GM12878 (cell line): ENCODE measurements around the gene TMEM19. TPM values are rescaled to one million over a fixed set of nuclear protein-coding genes. Genes with fewer than 3 reads are reported as not detected.
A peak's percentile ranks its signal among the peaks of the same experiment; 100 is the strongest.

ENCODE experiments used
- ATAC-seq: fragments of 200-7000 bp; cut with Tn5 transposase; 3 replicates; pipeline ENCODE4 v1.9.1; 2020; ENCODE audit warnings: mild to moderate bottlenecking, moderate library complexity
- BruUV-seq: library from RNA; stranded (reverse); fragments of 400-500 nt; replicated peaks from 2 replicates; lab custom pipeline; 2021; lab: Mats Ljungman, UMichigan
- CTCF ChIA-PET: fragments of 300-600 bp; sonication (Branson Sonifier 250); formaldehyde crosslinking; extraction: SDS; loops from one replicate; lab custom pipeline; 2021; ENCODE audit warnings: inconsistent platforms; lab: Yijun Ruan, JAX
- POLR2A ChIA-PET: fragments of 350-600 bp; formaldehyde crosslinking; extraction: SDS; loops from one replicate; lab custom pipeline; 2021; ENCODE audit warnings: inconsistent platforms; lab: Charles Lee
- RAD21 ChIA-PET: fragments of 300-600 bp; sonication (Branson Sonifier 250); formaldehyde crosslinking; loops from one replicate; lab custom pipeline; 2023; ENCODE audit warnings: antibody characterized with exemption; ENCODE audit not compliant: unreplicated experiment; lab: Charles Lee
- SMC1A ChIA-PET: fragments of 300-600 bp; sonication (Branson Sonifier 250); formaldehyde crosslinking; loops from one replicate; lab custom pipeline; 2023; ENCODE audit not compliant: unreplicated experiment, uncharacterized antibody; lab: Charles Lee
- DNase-seq: peaks from one replicate; pipeline ENCODE4 v3.0.0-alpha.2; 2011; ENCODE audit warnings: low read depth, low spot score
- FAIRE-seq: peaks from 3 replicates; lab custom pipeline; 2011; peaks lifted over from hg19 to GRCh38; lab: Jason Lieb, UNC
- H2AFZ ChIP-seq: 2 replicates; pipeline ENCODE4 v1.6.0; 2011; ENCODE audit warnings: low read depth, low read length, control low read depth; ENCODE audit not compliant: control insufficient read depth
- H3K27ac ChIP-seq: 2 replicates; pipeline ENCODE4 v1.5.1; 2011; ENCODE audit warnings: control low read depth; ENCODE audit not compliant: control insufficient read depth, insufficient read depth
- H3K27me3 ChIP-seq, 2 experiments: replicated peaks in 1 of 2; 2 replicates each; pipeline versions ENCODE4 v1.6.0 to v1.6.1; 2011; ENCODE audit warnings: low read length in 1 of 2; ENCODE audit not compliant: control insufficient read depth in 2 of 2, insufficient read depth in 2 of 2
- H3K36me3 ChIP-seq, 2 experiments: 2 replicates each; pipeline ENCODE4 v1.5.1; 2011; ENCODE audit warnings: low read length in 1 of 2; ENCODE audit not compliant: control insufficient read depth in 2 of 2, insufficient read depth in 2 of 2
- H3K4me1 ChIP-seq: 2 replicates; pipeline ENCODE4 v1.6.1; 2011; ENCODE audit warnings: mild to moderate bottlenecking, low read length, moderate library complexity, mixed read lengths; ENCODE audit not compliant: control insufficient read depth, insufficient read depth
- H3K4me2 ChIP-seq: 2 replicates; pipeline ENCODE4 v1.6.0; 2011; ENCODE audit warnings: control low read depth; ENCODE audit not compliant: control insufficient read depth, insufficient read depth
- H3K4me3 ChIP-seq: fragments of 200-600 bp; sonication (generic); 2 replicates; pipeline ENCODE4 v1.5.1; 2016
- H3K79me2 ChIP-seq: 2 replicates; pipeline ENCODE4 v1.6.0; 2011; ENCODE audit warnings: low read length; ENCODE audit not compliant: control insufficient read depth, insufficient read depth
- H3K9ac ChIP-seq: 2 replicates; pipeline ENCODE4 v1.8.0; 2011; ENCODE audit warnings: low read length, control low read depth, mixed read lengths; ENCODE audit not compliant: control insufficient read depth, insufficient read depth
- H3K9me3 ChIP-seq: replicated peaks from 3 replicates; pipeline ENCODE4 v1.5.1; 2011; ENCODE audit warnings: mild to moderate bottlenecking, low read length; ENCODE audit not compliant: control insufficient read depth, insufficient read depth
- H4K20me1 ChIP-seq: 2 replicates; pipeline ENCODE4 v1.6.0; 2011; ENCODE audit not compliant: control insufficient read depth, insufficient read depth
- BHLHE40 ChIP-seq, 2 experiments: fragments of 450-650 bp in 1 of 2; IDR thresholded peaks; 2 replicates each; pipeline ENCODE4 v1.6.1; 2011 to 2017; ENCODE audit warnings: low read depth in 2 of 2, borderline replicate concordance in 1 of 2, improper control_type of control experiment in 1 of 2, low read length in 1 of 2, mild to moderate bottlenecking in 1 of 2
- CHD4 ChIP-seq: fragments of 200-600 bp; sonication (generic); IDR thresholded peaks from 2 replicates; pipeline ENCODE4 v1.6.1; 2016; ENCODE audit warnings: mild to moderate bottlenecking
- HDAC6 ChIP-seq: fragments of 200-600 bp; sonication (generic); IDR thresholded peaks from one replicate; pipeline ENCODE4 v1.8.0; 2017; ENCODE audit warnings: antibody characterized with exemption; ENCODE audit not compliant: unreplicated experiment
- MTA3 ChIP-seq: IDR thresholded peaks from 2 replicates; pipeline ENCODE4 v1.6.1; 2012; ENCODE audit warnings: low read length, inconsistent platforms, borderline replicate concordance
- NBN ChIP-seq: fragments of 450-650 bp; IDR thresholded peaks from 2 replicates; pipeline ENCODE4 v1.6.1; 2016
- NFYA ChIP-seq: IDR thresholded peaks from 2 replicates; pipeline ENCODE4 v1.6.1; 2011; ENCODE audit warnings: low read depth, mild to moderate bottlenecking, low read length, improper control_type of control experiment, borderline replicate concordance
- POLR2AphosphoS2 ChIP-seq: IDR thresholded peaks from 2 replicates; pipeline ENCODE4 v1.6.1; 2011; ENCODE audit warnings: low read depth, mild to moderate bottlenecking, low read length, improper control_type of control experiment, moderate library complexity
- RCOR1 ChIP-seq: conservative IDR thresholded peaks from 2 replicates; pipeline ENCODE4 v1.6.1; 2012; ENCODE audit warnings: low read depth, low read length, improper control_type of control experiment
- SMARCA5 ChIP-seq: fragments of 450-650 bp; IDR thresholded peaks from 2 replicates; pipeline ENCODE4 v1.6.1; 2017; ENCODE audit warnings: mild to moderate bottlenecking
- SREBF1 ChIP-seq: IDR thresholded peaks from 2 replicates; pipeline ENCODE4 v1.6.1; 2012; ENCODE audit warnings: mild to moderate bottlenecking, low read length
- WGBS: methylation state at CpG from one replicate; pipeline ENCODE4 v1.1.6; 2016; ENCODE audit warnings: low lambda C conversion rate; ENCODE audit not compliant: insufficient replicate concordance, insufficient coverage; ENCODE audit errors: missing lambda C conversion rate; 5-methylcytosine and 5-hydroxymethylcytosine counted together
- in situ Hi-C: fragments of 300-500 bp; cut with MboI; formaldehyde crosslinking; loops from 9 replicates; pipeline ENCODE4 v1.14.3; 2018; ENCODE audit warnings: mixed read lengths
- intact Hi-C: fragments of 100-400 bp; cut with micrococcal nuclease; formaldehyde crosslinking; loops from one replicate; pipeline ENCODE4 v1.14.2; 2022; ENCODE audit not compliant: unreplicated experiment
- polyA plus RNA-seq, 11 experiments: library from polyadenylated mRNA; depleted of rRNA in 4 of 11; unstranded in 6 of 11; stranded (reverse) in 5 of 11; fragments of >200 nt; fragmentation: Nextera tagmentation in 4 of 11; fragmentation: Illumina TruSeq in 1 of 11; extraction: Ambion mirVana in 4 of 11; extraction: Trizol in 1 of 11; gene quantifications; 1 replicate in 1 of 11; 2 replicates in 10 of 11; pipeline versions ENCODE4 v1.2.1 to v1.2.3, GENCODE V29; 2011 to 2016; ENCODE audit warnings: inconsistent platforms in 2 of 11, missing spikeins in 2 of 11, low read depth in 1 of 11
- total RNA-seq, 4 experiments: library from RNA; depleted of rRNA in 3 of 4; stranded (reverse); fragments of >200 nt in 3 of 4; fragmentation: Illumina TruSeq in 1 of 4; extraction: Trizol in 1 of 4; gene quantifications; 2 replicates each; pipeline versions ENCODE4 v1.2.1 to v1.2.3, GENCODE V29; 2013 to 2021
- TF ChIP-seq, protein P1 (sequence below): fragments of 450-650 bp; conservative IDR thresholded peaks from 2 replicates; pipeline ENCODE4 v1.6.1; 2017; ENCODE audit warnings: mild to moderate bottlenecking, moderate library complexity
- TF ChIP-seq, protein P2 (sequence below): fragments of 450-650 bp; IDR thresholded peaks from 2 replicates; pipeline ENCODE4 v1.6.1; 2017; ENCODE audit warnings: low read depth, mild to moderate bottlenecking, moderate library complexity

The TMEM19 gene
- total and polyA plus RNA-seq, 10 of the 15 experiments (the other 5 are each of a cell fraction or from before 2014, with no cell fraction given), result 26.7 to 54.9 (median 39.3) TPM

DNA sequence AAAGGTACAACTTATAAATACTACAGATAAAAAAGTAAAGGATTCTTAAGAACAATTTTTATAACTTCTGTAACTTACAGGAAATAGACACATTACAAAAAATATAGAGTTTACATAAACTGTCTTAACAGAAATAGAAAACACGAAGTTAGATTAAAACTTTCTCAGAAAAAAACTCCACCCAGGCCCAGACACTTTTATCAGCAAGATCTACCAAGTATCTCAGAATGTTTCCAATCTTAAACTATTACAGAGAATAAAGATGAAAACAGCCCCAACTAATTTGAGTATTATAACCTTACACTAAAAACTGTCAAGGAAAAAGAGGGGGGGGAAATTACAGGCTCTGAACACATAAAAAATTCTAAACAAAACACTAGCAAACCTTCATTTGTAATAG lies 30.4 kb upstream of the TMEM19 start:
- intact Hi-C loops, result no loop called here
- in situ Hi-C loops, result no loop called here
- SMC1A ChIA-PET, result interaction anchor here (1.1 to 1.5 kb wide), 2 partner anchors 25 to 68 kb away, joined by 3 read pairs; no protein-coding TSS in a partner anchor
- RAD21 ChIA-PET, result interaction anchor here (1.2 kb wide), 1 partner anchor 8 kb away, joined by 6 read pairs; the partner anchor contains the start of gene ZFC3H1
- TF ChIP-seq BHLHE40 (IDR thresholded peaks at IDR 0.05; ENCODE audit: borderline replicate concordance in 1 of 2, low read depth in 2 of 2, low read length in 1 of 2), result no peak
- TF ChIP-seq RCOR1, result no peak
- no peak for TF ChIP-seq SMARCA5
- TF ChIP-seq, protein P1, sequence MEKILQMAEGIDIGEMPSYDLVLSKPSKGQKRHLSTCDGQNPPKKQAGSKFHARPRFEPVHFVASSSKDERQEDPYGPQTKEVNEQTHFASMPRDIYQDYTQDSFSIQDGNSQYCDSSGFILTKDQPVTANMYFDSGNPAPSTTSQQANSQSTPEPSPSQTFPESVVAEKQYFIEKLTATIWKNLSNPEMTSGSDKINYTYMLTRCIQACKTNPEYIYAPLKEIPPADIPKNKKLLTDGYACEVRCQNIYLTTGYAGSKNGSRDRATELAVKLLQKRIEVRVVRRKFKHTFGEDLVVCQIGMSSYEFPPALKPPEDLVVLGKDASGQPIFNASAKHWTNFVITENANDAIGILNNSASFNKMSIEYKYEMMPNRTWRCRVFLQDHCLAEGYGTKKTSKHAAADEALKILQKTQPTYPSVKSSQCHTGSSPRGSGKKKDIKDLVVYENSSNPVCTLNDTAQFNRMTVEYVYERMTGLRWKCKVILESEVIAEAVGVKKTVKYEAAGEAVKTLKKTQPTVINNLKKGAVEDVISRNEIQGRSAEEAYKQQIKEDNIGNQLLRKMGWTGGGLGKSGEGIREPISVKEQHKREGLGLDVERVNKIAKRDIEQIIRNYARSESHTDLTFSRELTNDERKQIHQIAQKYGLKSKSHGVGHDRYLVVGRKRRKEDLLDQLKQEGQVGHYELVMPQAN, result no peak
- TF ChIP-seq CHD4, result no peak
- TF ChIP-seq, protein P2, sequence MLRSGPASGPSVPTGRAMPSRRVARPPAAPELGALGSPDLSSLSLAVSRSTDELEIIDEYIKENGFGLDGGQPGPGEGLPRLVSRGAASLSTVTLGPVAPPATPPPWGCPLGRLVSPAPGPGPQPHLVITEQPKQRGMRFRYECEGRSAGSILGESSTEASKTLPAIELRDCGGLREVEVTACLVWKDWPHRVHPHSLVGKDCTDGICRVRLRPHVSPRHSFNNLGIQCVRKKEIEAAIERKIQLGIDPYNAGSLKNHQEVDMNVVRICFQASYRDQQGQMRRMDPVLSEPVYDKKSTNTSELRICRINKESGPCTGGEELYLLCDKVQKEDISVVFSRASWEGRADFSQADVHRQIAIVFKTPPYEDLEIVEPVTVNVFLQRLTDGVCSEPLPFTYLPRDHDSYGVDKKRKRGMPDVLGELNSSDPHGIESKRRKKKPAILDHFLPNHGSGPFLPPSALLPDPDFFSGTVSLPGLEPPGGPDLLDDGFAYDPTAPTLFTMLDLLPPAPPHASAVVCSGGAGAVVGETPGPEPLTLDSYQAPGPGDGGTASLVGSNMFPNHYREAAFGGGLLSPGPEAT, result no peak
- TF ChIP-seq NBN, result no peak
- no peak for TF ChIP-seq NFYA
- TF ChIP-seq POLR2AphosphoS2, result no peak
- TF ChIP-seq SREBF1, result no peak
- TF ChIP-seq HDAC6, result no peak
- no peak for TF ChIP-seq MTA3
- peaks cover 17% of the 10 kb centered on the region for H3K9me3 ChIP-seq
- H3K4me3 ChIP-seq, result peak overlapping the region; percentile 33; the same call in 1 of the 2 replicates
- no peaks in the 10 kb centered on the region for H3K4me1 ChIP-seq
- WGBS, result 92% methylated on average over 1 of the region's 1 CpG
- POLR2A ChIA-PET, result interaction anchor here (0.8 kb wide), 1 partner anchor 9 kb away, joined by 3 read pairs; the partner anchor contains the start of genes THAP2 and ZFC3H1
- ATAC-seq (no peak; the same call in 2 of the 3 replicates), DNase-seq (no peak), FAIRE-seq (no peak)
- H4K20me1 ChIP-seq, result no peaks in the 10 kb centered on the region
- no peak overlapping the region for H3K27ac ChIP-seq
- H3K9ac ChIP-seq, result no peak overlapping the region
- no TSS peak for BruUV-seq
- no peak overlapping the region for H3K4me2 ChIP-seq
- CTCF ChIA-PET, result interaction anchor here (1.0 to 2.4 kb wide), 4 partner anchors 19 to 239 kb away, joined by 3 to 8 read pairs (median 4); no protein-coding TSS in a partner anchor
- H2AFZ ChIP-seq, result no peak overlapping the region
- peaks cover 75% of the 10 kb centered on the region for H3K79me2 ChIP-seq
- H3K36me3 ChIP-seq, result peaks cover 0 to 47% of the 10 kb centered on the region in 2 experiments; a peak in 2 of 4 replicates
- no peaks in the 10 kb centered on the region for H3K27me3 ChIP-seq
